Measurements from ENCODE around the gene RABIF.
A peak's percentile ranks its signal among the peaks of the same experiment; 100 is the strongest.
"Not testable (repeated sequence)": the region's sequence is repeated elsewhere in the genome, so short reads cannot be mapped to it uniquely, and the experiment has no call there.

The RABIF gene

DNA sequence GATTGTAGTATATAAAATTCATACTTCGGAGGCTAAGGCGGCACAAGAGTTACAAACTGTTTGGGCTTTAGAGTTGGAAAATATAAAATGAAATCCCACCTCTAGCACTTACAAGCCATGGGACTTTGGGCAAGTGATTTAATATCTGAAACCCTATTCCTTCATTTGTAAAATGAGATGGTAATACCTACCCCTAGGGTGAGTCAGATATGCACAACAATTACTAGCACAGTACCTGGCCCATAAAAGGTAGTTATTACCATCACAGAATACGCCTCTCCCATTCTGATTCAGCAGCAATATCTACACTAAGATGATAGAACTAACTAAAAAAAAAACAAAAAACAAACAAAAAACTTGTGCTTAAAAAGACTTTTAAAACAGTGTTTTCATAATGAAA lies 34.6 kb upstream of the RABIF start:
- H2AFZ ChIP-seq (ENCODE audit: low read depth, low read length): no peak overlapping the region
- no peak overlapping the region for H3K9ac ChIP-seq (ENCODE audit: low read depth, low read length)
- peaks cover 34% of the 10 kb centered on the region for H3K36me3 ChIP-seq (ENCODE audit: insufficient read depth, low read length)
- H3K79me2 ChIP-seq (ENCODE audit: insufficient read depth, low read length): peaks cover 46% of the 10 kb centered on the region
- peaks cover 48% of the 10 kb centered on the region for H3K4me1 ChIP-seq (ENCODE audit: insufficient read depth, low read length)
- H3K4me2 ChIP-seq (ENCODE audit: insufficient read depth, low read length): peak overlapping the region; percentile 38; the same call in 1 of the 2 replicates
- no peaks in the 10 kb centered on the region for H4K20me1 ChIP-seq (ENCODE audit: insufficient read depth, low read length)
- ATAC-seq (ENCODE audit: insufficient read depth, low read depth): no peak
- no peaks in the 10 kb centered on the region for H3K27me3 ChIP-seq (ENCODE audit: insufficient read depth, low read length, poor library complexity)
- DNase-seq: no peak
- no peak overlapping the region for H3K27ac ChIP-seq (ENCODE audit: low read length)
- no peak overlapping the region for H3K4me3 ChIP-seq (ENCODE audit: low read depth in 1 of 2, low read length in 2 of 2)
- no peak for TF ChIP-seq EZH2 (IDR thresholded peaks at IDR 0.05; ENCODE audit: borderline replicate concordance, low read depth, low read length, severe bottlenecking)
- TF ChIP-seq, protein P1, sequence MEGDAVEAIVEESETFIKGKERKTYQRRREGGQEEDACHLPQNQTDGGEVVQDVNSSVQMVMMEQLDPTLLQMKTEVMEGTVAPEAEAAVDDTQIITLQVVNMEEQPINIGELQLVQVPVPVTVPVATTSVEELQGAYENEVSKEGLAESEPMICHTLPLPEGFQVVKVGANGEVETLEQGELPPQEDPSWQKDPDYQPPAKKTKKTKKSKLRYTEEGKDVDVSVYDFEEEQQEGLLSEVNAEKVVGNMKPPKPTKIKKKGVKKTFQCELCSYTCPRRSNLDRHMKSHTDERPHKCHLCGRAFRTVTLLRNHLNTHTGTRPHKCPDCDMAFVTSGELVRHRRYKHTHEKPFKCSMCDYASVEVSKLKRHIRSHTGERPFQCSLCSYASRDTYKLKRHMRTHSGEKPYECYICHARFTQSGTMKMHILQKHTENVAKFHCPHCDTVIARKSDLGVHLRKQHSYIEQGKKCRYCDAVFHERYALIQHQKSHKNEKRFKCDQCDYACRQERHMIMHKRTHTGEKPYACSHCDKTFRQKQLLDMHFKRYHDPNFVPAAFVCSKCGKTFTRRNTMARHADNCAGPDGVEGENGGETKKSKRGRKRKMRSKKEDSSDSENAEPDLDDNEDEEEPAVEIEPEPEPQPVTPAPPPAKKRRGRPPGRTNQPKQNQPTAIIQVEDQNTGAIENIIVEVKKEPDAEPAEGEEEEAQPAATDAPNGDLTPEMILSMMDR (IDR thresholded peaks at IDR 0.05; ENCODE audit: borderline replicate concordance, extremely low read depth, low read length, poor library complexity, severe bottlenecking): no peak
- H3K9me3 ChIP-seq (ENCODE audit: insufficient read depth, low read length, severe bottlenecking): no peaks in the 10 kb centered on the region

DNA sequence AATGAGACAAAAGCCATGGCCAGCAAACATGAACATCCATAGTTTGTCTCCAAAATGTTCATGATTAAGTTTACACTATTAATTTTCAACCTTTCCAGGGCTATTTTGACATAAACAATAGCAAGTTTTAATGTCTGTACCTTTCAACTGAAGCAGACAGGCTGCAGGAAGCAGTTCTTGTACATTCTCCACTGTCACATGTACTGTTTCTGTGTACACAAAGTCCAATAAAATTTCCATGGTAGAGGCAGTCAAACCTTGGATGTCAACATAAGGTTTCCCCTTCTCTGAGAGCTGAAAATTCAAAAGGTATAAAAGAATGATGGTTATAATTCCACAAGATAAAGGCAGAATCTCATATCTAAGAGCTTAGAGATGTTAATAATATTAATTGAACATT lies 30.7 kb upstream of the RABIF start:
- Histone ChIP-seq H2AFZ (ENCODE audit: low read depth, low read length) (no peak overlapping the region), H3K4me2 (ENCODE audit: insufficient read depth, low read length) (no peak overlapping the region), H3K79me2 (ENCODE audit: insufficient read depth, low read length) (peaks cover 23% of the 10 kb centered on the region), H3K9ac (ENCODE audit: low read depth, low read length) (no peak overlapping the region), H3K9me3 (ENCODE audit: insufficient read depth, low read length, severe bottlenecking) (no peaks in the 10 kb centered on the region), H3K4me1 (ENCODE audit: insufficient read depth, low read length) (peaks cover 20% of the 10 kb centered on the region; the same call in 1 of the 2 replicates), H4K20me1 (ENCODE audit: insufficient read depth, low read length) (no peaks in the 10 kb centered on the region), H3K27me3 (ENCODE audit: insufficient read depth, low read length, poor library complexity) (no peaks in the 10 kb centered on the region), H3K36me3 (ENCODE audit: insufficient read depth, low read length) (peaks cover 70% of the 10 kb centered on the region), H3K27ac (ENCODE audit: low read length) (no peak overlapping the region), H3K4me3 (ENCODE audit: low read depth in 1 of 2, low read length in 2 of 2) (no peak overlapping the region)
- ATAC-seq (ENCODE audit: insufficient read depth, low read depth): no peak
- TF ChIP-seq, protein P1 (IDR thresholded peaks at IDR 0.05; ENCODE audit: borderline replicate concordance, extremely low read depth, low read length, poor library complexity, severe bottlenecking): no peak
- no peak for TF ChIP-seq EZH2 (IDR thresholded peaks at IDR 0.05; ENCODE audit: borderline replicate concordance, low read depth, low read length, severe bottlenecking)
- DNase-seq: no peak

DNA sequence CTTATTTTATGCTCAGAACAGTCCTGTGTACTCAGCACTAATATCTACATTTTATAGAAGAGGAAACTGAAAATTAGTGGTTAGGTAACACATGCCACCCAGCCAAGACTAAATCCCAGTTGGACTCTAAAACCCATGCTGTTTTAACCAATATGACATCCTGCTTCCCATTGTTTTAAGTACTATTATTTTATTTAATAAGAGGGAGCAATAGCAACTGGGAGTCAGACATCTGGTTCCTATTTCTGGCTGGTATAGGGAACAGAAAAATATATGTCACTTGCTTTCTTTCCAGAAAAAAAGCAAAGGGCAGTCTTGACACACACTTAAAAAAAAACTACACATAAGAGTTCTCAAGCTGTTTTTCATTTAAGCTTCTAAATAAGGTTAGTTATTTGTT lies 26.2 kb upstream of the RABIF start:
- Histone ChIP-seq H3K9me3 (ENCODE audit: insufficient read depth, low read length, severe bottlenecking) (no peaks in the 10 kb centered on the region), H3K9ac (ENCODE audit: low read depth, low read length) (no peak overlapping the region), H3K36me3 (ENCODE audit: insufficient read depth, low read length) (peaks cover 92% of the 10 kb centered on the region), H3K4me2 (ENCODE audit: insufficient read depth, low read length) (no peak overlapping the region), H3K27ac (ENCODE audit: low read length) (no peak overlapping the region), H3K4me3 (ENCODE audit: low read depth in 1 of 2, low read length in 2 of 2) (no peak overlapping the region), H3K79me2 (ENCODE audit: insufficient read depth, low read length) (no peaks in the 10 kb centered on the region), H2AFZ (ENCODE audit: low read depth, low read length) (no peak overlapping the region), H4K20me1 (ENCODE audit: insufficient read depth, low read length) (no peaks in the 10 kb centered on the region), H3K27me3 (ENCODE audit: insufficient read depth, low read length, poor library complexity) (no peaks in the 10 kb centered on the region), H3K4me1 (ENCODE audit: insufficient read depth, low read length) (no peaks in the 10 kb centered on the region)
- no peak for TF ChIP-seq EZH2 (IDR thresholded peaks at IDR 0.05; ENCODE audit: borderline replicate concordance, low read depth, low read length, severe bottlenecking)
- TF ChIP-seq, protein P1 (IDR thresholded peaks at IDR 0.05; ENCODE audit: borderline replicate concordance, extremely low read depth, low read length, poor library complexity, severe bottlenecking): no peak
- no peak for ATAC-seq (ENCODE audit: insufficient read depth, low read depth)
- DNase-seq: no peak

DNA sequence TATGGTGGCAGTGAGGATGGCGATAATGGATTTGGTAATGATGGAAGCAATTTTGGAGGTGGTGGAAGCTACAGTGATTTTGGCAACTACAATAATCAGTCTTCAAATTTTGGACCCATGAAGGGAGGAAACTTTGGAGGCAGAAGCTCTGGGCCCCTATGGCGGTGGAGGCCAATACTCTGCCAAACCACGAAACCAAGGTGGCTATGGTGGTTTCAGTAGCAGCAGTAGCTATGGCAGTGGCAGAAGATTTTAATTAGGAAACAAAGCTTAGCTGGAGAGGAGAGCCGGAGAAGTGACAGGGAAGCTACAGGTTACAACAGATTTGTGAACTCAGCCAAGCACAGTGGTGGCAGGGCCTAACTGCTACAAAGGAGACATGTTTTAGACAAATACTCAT lies 23.5 kb upstream of the RABIF start:
- not testable (repeated sequence) for H3K9ac ChIP-seq (ENCODE audit: low read depth, low read length); H3K9me3 ChIP-seq (ENCODE audit: insufficient read depth, low read length, severe bottlenecking); DNase-seq; H4K20me1 ChIP-seq (ENCODE audit: insufficient read depth, low read length); H3K4me1 ChIP-seq (ENCODE audit: insufficient read depth, low read length); H3K4me3 ChIP-seq (ENCODE audit: low read depth in 1 of 2, low read length in 2 of 2); H3K79me2 ChIP-seq (ENCODE audit: insufficient read depth, low read length); H3K27me3 ChIP-seq (ENCODE audit: insufficient read depth, low read length, poor library complexity); ATAC-seq (ENCODE audit: insufficient read depth, low read depth); H3K4me2 ChIP-seq (ENCODE audit: insufficient read depth, low read length); H2AFZ ChIP-seq (ENCODE audit: low read depth, low read length); H3K27ac ChIP-seq (ENCODE audit: low read length)
- H3K36me3 ChIP-seq (ENCODE audit: insufficient read depth, low read length): peaks cover 95% of the 10 kb centered on the region

All from DND-41 (cell line).